Stimulated activated CD4-positive, alpha-beta T cell treated with anti-CD3 and anti-CD28 coated beads, Interleukin-4, amount 100 ng/mL, for 48 hours (primary cell): Measurements from ENCODE around the gene TRIP6.

Experiments
- DNase-seq, 2 donors: peaks; one replicate each; pipeline ENCODE4 v3.0.0-alpha.2; 2020; ENCODE audit warnings: low read depth in 2 of 2

TRIP6 gene, protein sequence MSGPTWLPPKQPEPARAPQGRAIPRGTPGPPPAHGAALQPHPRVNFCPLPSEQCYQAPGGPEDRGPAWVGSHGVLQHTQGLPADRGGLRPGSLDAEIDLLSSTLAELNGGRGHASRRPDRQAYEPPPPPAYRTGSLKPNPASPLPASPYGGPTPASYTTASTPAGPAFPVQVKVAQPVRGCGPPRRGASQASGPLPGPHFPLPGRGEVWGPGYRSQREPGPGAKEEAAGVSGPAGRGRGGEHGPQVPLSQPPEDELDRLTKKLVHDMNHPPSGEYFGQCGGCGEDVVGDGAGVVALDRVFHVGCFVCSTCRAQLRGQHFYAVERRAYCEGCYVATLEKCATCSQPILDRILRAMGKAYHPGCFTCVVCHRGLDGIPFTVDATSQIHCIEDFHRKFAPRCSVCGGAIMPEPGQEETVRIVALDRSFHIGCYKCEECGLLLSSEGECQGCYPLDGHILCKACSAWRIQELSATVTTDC

DNA sequence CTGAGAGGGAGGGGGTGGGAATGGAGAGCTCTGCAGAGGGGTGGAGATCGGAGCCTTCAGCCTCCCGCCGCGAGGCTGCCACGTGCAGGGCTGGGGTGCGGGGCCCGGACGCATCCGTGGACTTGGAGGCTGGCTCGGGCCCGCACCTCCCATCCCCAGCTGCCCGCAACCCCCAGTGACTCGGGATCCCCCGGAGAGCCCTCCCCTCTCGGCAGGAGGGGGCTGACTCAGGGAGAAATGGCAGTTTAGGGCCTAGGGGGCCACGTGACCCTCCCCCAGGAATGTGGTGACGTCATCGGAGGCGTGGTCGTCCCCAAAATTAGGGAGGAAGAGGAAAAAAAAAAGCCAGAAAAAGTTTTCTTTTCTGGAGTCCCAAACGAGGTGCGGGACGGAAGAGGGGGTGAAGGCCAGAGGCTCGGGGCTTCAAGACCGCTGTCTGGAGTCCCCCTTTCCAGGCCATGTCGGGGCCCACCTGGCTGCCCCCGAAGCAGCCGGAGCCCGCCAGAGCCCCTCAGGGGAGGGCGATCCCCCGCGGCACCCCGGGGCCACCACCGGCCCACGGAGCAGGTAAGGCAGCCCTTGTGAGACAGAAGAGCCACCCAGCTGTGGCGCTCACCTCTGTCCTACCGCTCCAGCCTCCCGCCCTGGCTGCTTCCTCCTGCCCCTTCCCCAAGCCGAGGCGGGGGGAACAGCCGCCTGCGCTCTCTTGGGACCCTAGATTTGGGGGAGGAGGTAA is at the start of gene TRIP6:
TRIP6 (plus strand) TSS at position 348 of the 736 bp plus-strand sequence; CDS start at position 459, 111 bp downstream.
- peak; percentile 57 to 68 for DNase-seq

DNA sequence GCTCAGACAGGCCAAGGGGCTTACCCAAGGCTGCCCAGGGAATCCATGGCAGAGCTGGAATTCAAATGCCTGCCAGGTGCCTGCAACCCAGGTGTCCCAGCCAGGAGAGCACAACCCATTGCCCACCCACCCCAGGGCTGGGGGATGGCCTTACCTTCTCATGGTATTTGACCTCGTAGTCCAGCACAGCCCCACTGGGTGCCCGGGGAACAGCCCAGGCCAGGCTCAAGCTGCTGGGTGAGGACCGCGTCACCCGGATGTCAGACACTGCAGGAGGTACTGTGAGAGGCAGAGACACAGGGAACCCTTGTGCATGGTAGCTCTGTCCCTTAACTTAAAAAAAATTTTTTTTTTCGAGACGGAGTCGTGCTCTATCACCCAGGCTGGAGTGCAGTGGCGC is 48.8 kb upstream of the TRIP6 start:
- DNase-seq, result no peak

DNA sequence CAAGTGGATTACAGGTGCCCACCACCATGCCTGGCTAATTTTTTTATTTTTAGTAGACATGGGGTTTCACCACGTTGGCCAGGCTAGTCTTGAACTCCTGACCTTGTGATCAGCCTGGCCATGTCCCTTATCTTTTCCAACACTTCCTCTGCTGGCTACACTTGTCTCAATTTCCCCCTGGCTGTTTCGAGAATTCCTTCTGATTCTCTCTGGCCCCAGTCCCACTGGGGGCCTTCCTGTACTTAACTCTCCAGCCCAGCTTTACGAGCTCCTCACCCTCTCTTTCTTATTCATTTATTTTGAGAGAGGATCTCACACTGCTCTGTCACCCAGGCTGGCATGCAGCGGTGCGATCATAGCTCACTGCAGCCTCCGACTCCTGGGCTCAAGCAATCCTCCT is 48.4 kb upstream of the TRIP6 start:
- no peak for DNase-seq

DNA sequence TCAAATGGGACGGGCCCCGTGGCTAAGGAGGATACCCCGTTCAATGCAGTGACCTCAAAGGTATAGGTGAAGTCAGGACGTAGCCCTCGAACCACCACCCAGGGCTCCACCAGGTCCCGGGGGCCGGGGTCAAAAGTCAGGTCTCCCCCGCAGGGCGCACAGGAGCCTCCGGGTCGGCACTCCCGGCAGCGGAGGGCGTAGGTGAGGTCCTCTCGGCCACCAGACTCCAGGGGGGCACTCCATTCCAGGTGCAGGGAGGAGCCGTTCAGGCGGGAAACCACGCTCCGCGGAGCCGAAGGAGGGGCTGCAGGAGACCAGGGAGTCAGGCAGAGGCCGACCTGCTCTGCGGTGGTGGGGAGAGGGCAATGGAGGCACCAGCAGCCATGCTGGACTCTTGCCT is 47.6 kb upstream of the TRIP6 start:
- no peak for DNase-seq

DNA sequence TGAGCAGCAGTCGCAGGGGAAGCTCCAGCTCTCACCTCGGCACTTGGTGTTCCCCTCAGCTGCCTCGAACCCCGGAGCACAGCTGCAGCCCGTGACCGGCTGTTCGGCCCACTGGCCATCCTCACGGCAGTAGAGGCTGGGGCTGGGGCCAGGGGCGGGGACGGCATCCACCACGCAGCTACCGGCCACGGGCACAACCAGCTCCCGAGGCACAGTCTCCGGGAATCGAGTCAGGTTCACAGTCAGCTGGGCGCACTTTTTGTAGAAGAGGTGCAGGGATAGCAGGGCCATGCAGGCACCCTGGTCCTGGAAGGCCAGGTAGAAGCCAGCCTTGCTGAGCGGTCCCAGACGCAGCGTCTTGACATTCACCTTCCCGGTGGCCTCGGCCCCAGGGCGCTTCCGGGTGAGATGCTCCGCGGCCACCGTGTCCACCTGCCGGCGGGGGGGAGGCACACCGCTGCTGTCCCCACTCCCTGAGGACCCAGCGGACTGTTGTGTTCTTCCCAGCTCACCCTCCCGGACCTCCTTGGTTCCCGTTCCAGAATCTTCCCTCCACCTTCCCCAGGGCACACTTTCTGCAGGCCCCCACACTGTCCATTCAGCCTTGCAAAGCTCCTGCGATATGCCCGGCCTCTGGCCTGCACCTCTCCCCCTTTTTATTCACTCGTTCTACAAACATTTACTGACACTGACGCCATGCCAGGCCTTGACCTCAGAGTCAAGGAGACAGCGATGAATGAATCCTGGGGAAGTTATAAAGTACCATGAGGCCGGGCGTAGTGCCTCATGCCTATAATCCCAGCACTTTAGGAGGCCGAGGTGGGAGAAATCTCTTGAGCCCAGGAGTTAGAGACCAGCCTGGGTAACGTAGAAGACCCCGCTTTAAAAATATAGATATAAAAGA is 44.7 kb upstream of the TRIP6 start:
- no peak for DNase-seq

DNA sequence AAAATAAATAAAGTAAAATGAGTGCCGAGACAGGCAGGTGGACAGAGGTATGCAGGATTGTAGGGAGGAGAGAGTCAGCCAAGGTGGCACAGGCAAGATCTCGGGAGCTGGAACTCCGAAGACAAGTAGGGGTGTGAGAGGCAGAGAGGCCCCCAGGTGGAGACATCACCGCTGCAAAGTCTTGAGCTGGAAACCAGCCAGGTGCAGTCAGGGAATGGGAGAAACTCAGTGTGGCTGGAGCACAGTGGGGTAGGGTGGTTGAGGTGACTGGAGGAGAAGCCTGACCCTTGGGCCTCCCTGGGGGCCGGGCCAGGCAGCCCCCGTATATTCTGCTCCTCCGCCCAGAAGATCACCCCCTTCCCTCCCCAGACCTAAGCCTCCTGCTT is 44.1 kb upstream of the TRIP6 start:
- DNase-seq, result no peak

DNA sequence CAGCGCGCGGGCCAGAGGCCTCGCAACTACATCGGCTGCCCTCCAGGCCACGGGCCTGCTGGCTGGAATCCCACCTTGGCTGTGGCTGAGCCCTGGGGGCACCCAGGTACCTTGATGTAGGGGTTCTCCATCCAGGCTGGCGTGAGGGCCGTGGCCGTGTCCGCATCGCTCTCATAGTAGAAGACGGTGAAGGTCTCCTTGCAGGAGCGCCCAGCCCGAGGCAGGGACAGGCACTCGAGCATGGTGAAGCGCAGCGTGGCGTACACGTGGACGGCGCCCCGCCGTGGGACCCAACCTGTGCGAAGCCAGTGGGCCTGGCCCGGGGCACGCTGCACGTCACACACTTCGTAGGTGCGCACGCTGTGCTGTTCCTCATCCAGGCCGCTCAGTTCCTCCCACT is 43.7 kb upstream of the TRIP6 start:
- DNase-seq, result no peak

DNA sequence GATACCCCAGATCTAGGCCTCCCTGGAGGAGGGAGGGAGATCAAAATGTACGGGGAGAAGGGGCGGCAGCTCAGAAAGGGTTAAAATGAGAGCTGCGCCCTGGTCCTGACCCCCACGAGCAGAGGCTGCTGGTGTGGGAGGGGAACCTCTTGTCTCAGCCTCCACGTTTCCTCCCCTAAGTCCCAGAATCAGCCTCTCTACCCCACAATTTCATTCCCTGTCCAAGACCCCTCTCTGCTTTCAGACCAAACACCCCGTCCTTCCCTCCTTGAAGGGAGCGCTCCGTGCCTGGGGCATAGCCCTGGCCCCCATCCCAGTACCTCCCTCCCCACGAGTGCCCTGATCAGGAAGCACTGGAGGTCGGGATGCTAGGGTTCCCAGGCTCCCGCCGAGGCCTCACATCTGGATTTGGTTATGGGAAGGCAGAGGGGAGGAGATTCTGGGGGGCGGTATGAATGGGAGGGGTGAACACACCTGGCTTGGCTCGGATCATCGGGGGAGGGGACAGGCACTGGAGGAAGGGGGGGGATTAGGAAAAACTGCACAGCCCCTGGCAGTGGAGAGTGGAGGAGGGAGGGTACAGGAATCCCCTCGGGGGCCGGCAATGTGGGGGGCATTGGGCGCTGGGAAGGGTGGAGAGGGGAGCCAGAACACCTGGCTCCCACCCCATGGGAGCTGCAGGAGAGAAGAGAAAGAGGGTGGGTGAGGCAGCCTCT is 42.5 kb upstream of the TRIP6 start:
- no peak for DNase-seq

DNA sequence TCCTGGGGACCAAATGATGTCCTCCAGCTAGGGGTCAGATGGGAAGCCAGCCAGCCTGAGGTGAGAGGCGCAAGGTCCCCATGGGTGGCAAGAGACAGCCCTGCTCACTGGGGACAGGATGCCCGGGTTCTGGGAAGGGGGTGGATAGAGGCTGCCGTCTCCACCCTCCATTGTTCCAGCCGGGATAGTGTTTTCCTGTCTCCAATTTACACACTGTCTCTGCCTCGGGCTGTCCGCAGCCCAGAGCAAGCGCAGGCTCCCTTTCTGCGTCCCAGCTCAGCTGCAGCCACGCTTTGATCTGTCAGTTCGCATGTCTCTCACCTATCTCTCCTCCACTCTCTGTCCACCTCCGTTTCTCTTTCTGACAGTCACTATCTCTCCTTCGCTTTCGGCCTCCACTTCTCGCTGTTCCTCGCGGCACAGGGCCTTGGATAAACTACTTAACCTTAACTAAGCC is 41.9 kb upstream of the TRIP6 start:
- no peak for DNase-seq

DNA sequence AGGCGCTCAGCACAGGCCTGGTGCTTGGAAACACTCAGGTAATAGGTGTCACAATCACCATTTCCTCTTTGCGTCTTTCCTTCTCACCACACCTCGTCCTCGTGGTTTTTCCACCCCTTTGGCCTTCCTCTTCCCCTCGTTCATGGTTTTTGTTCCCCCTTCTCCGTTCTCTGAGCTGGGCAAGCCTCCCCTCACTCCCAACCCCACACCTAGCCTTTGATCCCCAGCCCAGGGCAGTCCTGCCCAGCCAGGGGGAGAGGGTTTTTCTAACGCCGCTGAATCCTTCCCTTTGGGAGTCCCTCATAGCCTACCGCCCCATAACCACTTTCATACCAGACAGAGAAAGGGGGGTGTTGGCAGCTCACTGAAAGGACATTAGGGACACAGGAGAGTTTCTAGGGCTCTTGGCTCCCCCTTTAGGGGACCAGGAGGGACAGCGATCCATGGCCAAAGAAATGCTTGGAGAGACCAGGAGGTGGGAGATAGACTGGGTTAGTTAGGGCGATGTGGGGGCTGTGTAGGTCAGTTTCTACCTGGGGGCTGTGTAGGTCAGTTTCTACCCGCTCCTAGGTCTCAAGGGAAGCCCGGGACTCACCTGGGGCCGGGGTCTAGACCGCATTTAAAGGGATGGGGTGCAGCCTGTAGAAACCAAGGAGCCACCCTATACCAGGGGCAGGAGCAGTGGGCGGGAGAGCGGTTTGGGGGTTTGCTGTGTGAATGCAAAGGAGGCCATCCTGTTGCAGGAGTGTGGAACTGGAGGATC is 41.3 kb upstream of the TRIP6 start:
- no peak for DNase-seq

DNA sequence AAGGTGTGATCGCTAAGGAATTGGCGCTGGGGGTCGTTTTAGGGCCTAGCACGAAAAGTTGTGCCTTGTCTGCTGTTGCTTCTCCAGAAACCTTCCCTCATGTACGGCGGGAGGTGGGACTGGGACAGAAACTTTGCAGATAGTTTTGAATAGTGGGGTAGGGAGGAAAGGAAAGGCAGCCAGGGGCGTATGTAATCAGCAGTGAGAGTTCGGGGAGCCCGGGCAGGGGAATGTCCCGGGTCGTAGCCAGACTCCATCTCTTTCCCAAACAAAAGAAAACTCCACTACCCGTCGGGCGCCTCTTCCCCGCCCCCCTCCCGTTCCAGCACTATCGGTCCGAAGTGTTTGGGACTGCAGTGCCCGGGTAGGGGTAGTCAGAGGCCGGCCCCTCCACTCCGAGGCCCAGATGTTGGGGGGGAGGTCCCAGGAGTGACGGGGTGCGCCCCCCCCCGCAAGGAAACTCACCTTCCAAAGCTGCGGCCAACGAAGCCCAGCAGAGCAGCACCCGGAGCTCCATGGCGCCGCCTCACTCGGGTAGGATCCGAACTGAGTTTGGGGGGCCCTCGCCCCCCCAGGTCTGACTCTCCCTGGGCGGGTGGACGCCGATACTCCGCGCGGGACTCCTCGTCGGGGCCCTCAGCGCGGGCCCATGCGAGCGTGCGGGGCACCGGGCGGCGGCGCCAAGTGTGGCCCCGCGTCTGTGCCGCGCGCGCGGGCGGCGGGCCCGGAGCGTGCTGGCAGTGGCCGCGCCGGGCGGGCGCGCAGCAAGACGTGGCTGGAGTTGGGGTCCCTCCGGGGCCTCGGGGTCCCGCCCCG is 40.5 kb upstream of the TRIP6 start:
- no peak for DNase-seq

DNA sequence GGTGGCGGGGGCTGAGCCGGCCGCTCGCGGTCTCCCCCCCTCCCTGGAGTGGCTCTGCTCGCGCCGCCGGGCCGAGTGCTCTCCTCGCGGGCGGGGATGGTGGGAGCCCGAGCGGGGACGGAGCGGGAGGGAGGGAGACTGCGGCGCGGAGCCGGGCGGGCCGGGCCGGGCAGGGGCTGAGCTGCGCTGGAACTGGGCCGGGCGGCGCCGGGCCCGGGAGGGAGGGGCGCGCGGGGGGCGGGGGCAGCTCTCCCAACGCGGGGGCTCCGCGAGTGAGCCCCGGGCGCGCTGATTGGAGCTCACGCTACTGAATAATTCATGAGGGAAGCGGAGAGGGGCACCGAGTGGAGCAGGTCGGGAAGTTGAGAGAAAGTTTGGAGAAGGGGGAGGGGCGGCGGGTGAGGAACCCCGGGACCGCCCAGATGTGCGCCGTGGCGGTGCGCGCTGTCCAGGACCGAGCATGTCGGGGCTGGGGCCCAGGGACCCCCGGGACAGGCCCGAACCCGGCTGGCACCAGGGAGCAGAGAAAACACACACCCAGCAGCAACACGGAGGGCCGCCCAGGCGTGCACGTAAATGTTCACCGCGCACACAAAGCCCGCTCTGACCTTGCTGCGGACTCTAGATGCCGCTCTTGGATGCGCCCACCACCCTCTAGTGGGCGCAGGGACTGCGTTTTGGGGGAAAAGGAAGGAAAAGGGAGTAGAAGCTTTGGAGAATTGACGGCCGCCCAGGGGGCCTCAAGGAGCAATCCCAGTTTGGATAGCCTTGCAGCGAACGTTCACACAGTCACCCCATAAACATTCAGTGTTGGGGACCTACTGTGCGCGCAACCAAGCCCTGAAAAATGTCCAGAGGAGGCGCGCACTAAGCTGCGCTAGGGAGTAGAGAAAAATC is 39.6 kb upstream of the TRIP6 start, which contains the start of gene EPHB4:
EPHB4 (minus strand) TSS at position 194 of the 897 bp plus-strand sequence. CDS start 493 bp downstream, outside the sequence.
- DNase-seq, result no peak

DNA sequence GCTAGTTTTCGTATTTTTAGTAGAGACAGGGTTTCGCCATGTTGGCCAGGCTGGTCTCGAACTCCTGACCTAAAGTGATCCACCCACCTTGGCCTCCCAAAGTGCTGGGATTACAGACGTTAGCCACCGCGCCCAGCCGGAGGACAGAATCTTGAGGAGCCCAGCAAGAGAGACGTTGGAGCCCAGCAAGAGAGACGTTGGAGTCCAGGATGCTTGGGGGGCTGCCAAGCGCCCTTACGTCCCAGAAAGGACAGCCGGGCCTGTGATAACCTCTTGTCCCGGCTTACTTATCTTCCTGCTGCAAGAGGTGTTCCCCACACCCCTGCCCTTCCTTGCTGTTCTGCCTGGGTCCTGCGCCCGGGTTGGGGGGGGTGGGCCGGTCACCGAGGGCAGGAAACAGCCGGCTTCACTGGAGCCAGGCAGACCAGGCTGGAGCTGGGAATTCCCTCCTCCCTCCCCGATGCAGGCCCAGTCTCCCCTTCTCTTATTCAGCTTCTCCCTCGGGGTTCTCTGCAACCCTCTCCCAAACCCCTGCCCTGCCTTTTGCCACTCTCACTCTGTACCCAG is 38.0 kb upstream of the TRIP6 start:
- DNase-seq, result no peak

DNA sequence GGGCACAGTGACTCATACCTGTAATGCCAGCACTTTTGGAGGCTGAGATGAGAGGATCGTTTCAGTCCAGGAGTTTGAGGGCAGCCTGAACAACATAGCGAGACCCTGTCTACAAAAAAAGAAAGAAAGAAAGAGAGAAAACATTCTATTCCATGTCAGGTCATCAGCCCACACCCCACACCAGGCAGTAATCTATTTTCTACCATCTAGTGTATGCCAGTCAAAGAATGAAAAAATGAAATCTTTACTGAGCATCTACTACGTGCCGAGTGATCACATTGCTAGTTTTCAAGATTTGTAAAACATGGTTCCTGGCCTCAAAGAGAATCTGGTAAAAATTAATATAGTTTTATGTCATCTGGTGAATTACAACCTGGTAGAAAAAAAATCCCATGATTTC is 36.8 kb upstream of the TRIP6 start:
- no peak for DNase-seq

DNA sequence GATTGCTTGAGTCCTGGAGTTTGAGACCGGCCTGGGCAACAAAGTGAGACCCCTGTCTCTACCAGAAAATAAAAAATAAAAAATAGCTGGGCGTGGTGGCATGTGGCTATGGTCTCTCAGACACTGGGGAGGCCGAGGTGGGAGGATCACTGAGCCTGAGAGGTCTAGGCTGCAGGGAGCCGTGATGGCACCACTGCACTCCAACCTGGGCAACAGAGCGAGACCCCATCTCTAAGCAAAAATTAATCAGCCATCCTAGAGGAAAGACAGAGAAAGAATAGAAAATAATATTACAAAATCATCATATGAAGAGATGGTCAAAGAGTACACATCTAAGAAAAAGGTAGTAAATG is 34.9 kb upstream of the TRIP6 start:
- DNase-seq, result no peak

DNA sequence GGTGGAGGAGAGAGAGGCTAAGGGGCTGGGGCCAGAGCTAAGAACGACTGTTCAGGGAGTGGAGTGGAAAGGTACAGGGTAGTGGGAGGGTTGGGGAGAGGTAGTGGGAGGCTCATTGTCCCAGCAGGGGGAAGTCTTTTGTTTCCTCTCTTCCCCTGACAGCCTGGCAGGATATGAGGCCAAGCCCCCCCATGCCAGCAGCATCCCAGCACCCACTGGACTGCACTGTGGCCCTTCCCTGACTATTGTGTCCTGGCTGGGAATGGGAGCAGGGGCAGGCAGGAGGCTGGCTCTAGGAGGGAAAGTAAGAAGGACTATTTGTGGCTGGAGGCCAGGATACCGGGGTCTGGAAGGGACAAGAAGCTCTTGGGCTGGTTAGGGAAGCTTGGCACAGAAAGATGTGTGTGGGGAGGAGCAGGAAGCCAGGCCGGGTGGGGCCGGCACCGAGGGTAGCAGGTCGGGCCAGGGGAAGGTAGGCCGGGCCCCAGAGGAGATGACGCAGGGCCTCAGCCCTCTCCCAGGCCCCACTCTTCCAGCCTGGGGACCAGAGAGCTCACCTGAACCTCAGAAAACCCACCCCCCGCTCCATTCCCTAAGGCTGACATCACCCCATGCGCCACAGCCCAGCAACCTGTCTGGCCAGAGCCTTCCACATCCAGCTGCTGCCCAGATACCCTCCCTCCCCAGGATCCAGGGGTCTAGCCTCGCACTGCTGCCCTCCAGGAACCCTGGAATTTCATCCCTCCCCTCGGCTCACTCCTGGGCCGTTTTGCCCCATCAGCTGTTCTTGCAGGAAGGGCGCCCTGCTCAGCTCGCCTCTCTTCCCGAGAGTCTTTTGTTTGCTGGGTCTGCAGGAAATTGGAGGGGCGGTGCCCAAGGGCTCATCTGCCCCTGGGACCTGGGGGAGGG is 31.0 kb upstream of the TRIP6 start:
- no peak for DNase-seq

DNA sequence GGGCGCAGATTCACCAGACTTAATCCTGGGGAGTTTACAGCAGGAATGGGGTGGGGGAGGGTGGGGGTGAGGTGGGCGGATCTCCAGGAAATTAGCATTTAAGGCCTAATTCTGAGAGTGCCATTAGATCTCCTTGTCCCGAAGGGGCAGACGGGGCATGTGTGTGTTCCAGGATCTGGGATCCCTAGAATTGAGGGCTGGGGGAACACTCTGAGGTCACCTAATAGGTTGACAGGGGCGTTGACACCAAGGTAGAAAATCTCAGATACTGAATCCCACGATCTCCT is 30.4 kb upstream of the TRIP6 start:
- DNase-seq, result no peak
